ENCODE results near the gene CNOT3. TPM values are rescaled to one million over a fixed set of nuclear protein-coding genes. Genes with fewer than 3 reads are reported as not detected.
A peak's percentile ranks its signal among the peaks of the same experiment; 100 is the strongest.

Gene CNOT3
- total and polyA plus RNA-seq, 2 of the 13 experiments (the other 11 are each of a cell fraction or from before 2014, with no cell fraction given), result 4.3 to 5.8 TPM

DNA sequence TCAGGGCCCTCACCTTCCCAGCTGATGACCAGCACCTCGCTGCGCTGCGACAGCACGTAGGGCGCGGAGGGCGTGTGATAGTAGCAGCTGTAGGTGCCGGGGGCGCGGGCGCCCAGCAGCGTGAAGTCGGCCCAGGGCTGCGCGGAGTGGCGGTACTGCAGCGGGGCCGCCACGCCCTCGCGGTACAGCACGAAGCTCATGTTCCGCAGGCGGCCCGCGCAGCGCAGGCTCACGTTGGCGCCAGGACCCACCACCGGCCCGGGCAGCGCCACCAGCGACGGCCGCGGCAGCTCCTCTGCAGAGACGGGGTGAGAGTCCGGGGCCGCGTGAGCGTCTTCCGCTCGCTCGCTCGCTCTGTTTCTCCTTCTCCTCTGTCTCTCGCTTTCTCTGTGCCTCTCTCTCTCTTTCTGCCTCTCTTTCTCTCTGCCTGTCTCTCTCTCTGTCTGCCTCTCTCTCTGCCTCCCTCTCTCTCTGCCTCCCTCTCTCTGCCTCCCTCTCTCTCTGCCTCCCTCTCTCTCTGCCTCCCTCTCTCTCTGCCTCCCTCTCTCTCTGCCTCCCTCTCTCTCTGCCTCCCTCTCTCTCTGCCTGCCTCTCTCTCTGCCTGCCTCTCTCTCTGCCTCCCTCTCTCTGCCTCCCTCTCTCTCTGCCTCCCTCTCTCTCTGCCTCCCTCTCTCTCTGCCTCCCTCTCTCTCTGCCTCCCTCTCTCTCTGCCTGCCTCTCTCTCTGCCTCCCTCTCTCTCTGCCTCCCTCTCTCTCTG lies 41.5 kb upstream of the CNOT3 start (continued):
- TF ChIP-seq ZSCAN21 (CRISPR knock-in tag; IDR thresholded peaks at IDR 0.05; ENCODE audit: borderline replicate concordance) (peak; percentile 93), ZSCAN22 (CRISPR knock-in tag; IDR thresholded peaks at IDR 0.05) (peak; percentile 84), MED1 (CRISPR knock-in tag; IDR thresholded peaks at IDR 0.05) (0 out of 2 replicates have a peak, but pooled peaks have one; percentile 39), MEIS2 (CRISPR knock-in tag; IDR thresholded peaks at IDR 0.05) (peak; percentile 62; the same call in 1 of the 2 replicates), JUND (CRISPR knock-in tag; IDR thresholded peaks at IDR 0.05) (peak; percentile 30; the same call in 1 of the 2 replicates), ZMYM3 (CRISPR knock-in tag; IDR thresholded peaks at IDR 0.05) (0 out of 2 replicates have a peak, but pooled peaks have one; percentile 2), CCDC6 (CRISPR knock-in tag; IDR thresholded peaks at IDR 0.05) (peak; percentile 66; the same call in 1 of the 2 replicates), ZFX (CRISPR knock-in tag; IDR thresholded peaks at IDR 0.05; ENCODE audit: low read depth) (peak; percentile 67), KLF12 (CRISPR knock-in tag; IDR thresholded peaks at IDR 0.05; ENCODE audit: borderline replicate concordance) (0 out of 2 replicates have a peak, but pooled peaks have one; percentile 29), MXD4 (CRISPR knock-in tag; IDR thresholded peaks at IDR 0.05) (peak; percentile 52; the same call in 1 of the 2 replicates), ZFP90 (CRISPR knock-in tag; IDR thresholded peaks at IDR 0.05; ENCODE audit: borderline replicate concordance) (0 out of 2 replicates have a peak, but pooled peaks have one; percentile 43), FLYWCH1 (CRISPR knock-in tag; IDR thresholded peaks at IDR 0.05) (peak; percentile 71; the same call in 1 of the 2 replicates)
- TF ChIP-seq, protein P1, sequence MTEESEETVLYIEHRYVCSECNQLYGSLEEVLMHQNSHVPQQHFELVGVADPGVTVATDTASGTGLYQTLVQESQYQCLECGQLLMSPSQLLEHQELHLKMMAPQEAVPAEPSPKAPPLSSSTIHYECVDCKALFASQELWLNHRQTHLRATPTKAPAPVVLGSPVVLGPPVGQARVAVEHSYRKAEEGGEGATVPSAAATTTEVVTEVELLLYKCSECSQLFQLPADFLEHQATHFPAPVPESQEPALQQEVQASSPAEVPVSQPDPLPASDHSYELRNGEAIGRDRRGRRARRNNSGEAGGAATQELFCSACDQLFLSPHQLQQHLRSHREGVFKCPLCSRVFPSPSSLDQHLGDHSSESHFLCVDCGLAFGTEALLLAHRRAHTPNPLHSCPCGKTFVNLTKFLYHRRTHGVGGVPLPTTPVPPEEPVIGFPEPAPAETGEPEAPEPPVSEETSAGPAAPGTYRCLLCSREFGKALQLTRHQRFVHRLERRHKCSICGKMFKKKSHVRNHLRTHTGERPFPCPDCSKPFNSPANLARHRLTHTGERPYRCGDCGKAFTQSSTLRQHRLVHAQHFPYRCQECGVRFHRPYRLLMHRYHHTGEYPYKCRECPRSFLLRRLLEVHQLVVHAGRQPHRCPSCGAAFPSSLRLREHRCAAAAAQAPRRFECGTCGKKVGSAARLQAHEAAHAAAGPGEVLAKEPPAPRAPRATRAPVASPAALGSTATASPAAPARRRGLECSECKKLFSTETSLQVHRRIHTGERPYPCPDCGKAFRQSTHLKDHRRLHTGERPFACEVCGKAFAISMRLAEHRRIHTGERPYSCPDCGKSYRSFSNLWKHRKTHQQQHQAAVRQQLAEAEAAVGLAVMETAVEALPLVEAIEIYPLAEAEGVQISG (CRISPR knock-in tag; IDR thresholded peaks at IDR 0.05), result peak; percentile 73
- TF ChIP-seq, protein P2, sequence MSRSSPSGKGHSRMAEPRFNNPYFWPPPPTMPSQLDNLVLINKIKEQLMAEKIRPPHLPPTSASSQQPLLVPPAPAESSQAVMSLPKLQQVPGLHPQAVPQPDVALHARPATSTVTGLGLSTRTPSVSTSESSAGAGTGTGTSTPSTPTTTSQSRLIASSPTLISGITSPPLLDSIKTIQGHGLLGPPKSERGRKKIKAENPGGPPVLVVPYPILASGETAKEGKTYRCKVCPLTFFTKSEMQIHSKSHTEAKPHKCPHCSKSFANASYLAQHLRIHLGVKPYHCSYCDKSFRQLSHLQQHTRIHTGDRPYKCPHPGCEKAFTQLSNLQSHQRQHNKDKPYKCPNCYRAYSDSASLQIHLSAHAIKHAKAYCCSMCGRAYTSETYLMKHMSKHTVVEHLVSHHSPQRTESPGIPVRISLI (CRISPR knock-in tag; IDR thresholded peaks at IDR 0.05; ENCODE audit: borderline replicate concordance), result peak; percentile 29; the same call in 1 of the 2 replicates
- TF ChIP-seq, protein P3, sequence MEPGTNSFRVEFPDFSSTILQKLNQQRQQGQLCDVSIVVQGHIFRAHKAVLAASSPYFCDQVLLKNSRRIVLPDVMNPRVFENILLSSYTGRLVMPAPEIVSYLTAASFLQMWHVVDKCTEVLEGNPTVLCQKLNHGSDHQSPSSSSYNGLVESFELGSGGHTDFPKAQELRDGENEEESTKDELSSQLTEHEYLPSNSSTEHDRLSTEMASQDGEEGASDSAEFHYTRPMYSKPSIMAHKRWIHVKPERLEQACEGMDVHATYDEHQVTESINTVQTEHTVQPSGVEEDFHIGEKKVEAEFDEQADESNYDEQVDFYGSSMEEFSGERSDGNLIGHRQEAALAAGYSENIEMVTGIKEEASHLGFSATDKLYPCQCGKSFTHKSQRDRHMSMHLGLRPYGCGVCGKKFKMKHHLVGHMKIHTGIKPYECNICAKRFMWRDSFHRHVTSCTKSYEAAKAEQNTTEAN (CRISPR knock-in tag; conservative IDR thresholded peaks at IDR 0.05), result peak; percentile 94
- TF ChIP-seq, protein P4, sequence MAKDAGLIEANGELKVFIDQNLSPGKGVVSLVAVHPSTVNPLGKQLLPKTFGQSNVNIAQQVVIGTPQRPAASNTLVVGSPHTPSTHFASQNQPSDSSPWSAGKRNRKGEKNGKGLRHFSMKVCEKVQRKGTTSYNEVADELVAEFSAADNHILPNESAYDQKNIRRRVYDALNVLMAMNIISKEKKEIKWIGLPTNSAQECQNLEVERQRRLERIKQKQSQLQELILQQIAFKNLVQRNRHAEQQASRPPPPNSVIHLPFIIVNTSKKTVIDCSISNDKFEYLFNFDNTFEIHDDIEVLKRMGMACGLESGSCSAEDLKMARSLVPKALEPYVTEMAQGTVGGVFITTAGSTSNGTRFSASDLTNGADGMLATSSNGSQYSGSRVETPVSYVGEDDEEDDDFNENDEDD (CRISPR knock-in tag; IDR thresholded peaks at IDR 0.05; ENCODE audit: borderline replicate concordance), result peak; percentile 84; the same call in 1 of the 2 replicates
- TF ChIP-seq, protein P5, sequence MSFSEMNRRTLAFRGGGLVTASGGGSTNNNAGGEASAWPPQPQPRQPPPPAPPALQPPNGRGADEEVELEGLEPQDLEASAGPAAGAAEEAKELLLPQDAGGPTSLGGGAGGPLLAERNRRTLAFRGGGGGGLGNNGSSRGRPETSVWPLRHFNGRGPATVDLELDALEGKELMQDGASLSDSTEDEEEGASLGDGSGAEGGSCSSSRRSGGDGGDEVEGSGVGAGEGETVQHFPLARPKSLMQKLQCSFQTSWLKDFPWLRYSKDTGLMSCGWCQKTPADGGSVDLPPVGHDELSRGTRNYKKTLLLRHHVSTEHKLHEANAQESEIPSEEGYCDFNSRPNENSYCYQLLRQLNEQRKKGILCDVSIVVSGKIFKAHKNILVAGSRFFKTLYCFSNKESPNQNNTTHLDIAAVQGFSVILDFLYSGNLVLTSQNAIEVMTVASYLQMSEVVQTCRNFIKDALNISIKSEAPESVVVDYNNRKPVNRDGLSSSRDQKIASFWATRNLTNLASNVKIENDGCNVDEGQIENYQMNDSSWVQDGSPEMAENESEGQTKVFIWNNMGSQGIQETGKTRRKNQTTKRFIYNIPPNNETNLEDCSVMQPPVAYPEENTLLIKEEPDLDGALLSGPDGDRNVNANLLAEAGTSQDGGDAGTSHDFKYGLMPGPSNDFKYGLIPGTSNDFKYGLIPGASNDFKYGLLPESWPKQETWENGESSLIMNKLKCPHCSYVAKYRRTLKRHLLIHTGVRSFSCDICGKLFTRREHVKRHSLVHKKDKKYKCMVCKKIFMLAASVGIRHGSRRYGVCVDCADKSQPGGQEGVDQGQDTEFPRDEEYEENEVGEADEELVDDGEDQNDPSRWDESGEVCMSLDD (CRISPR knock-in tag; IDR thresholded peaks at IDR 0.05; ENCODE audit: borderline replicate concordance), result 0 out of 2 replicates have a peak, but pooled peaks have one; percentile 28

All from HepG2 (cell line).